Liver (tissue), 9 donors: Measurements from ENCODE around the gene C5. TPM values are rescaled to one million over a fixed set of nuclear protein-coding genes. Genes with fewer than 3 reads are reported as not detected.

Experiments
- DNase-seq: peaks from one replicate; pipeline ENCODE4 v3.0.0-alpha.2; 2017; ENCODE audit warnings: low spot score
- H3K27ac ChIP-seq, 2 donors: one replicate each; pipeline ENCODE4 v1.7.0; 2013; ENCODE audit warnings: inconsistent platforms in 2 of 2, low read length in 2 of 2, control low read depth in 1 of 2, low read depth in 1 of 2, mild to moderate bottlenecking in 1 of 2
- H3K27me3 ChIP-seq, 4 donors: one replicate each; pipeline versions ENCODE4 v1.6.1 to v1.7.0; 2013; ENCODE audit warnings: low read length in 3 of 4, inconsistent platforms in 1 of 4, mild to moderate bottlenecking in 1 of 4, moderate library complexity in 1 of 4; ENCODE audit not compliant: control insufficient read depth in 4 of 4, insufficient read depth in 4 of 4
- H3K36me3 ChIP-seq, 4 donors: one replicate each; pipeline versions ENCODE4 v1.6.1 to v1.7.0; 2013; ENCODE audit warnings: low read length in 3 of 4, mild to moderate bottlenecking in 3 of 4, low read depth in 1 of 4, moderate library complexity in 1 of 4; ENCODE audit not compliant: control insufficient read depth in 4 of 4, insufficient read depth in 3 of 4
- H3K4me1 ChIP-seq, 4 donors: one replicate each; pipeline versions ENCODE4 v1.6.1 to v1.7.0; 2013; ENCODE audit warnings: low read length in 3 of 4, mild to moderate bottlenecking in 3 of 4, moderate library complexity in 1 of 4; ENCODE audit not compliant: control insufficient read depth in 4 of 4, insufficient read depth in 4 of 4
- H3K4me3 ChIP-seq, 3 donors: one replicate each; pipeline versions ENCODE4 v1.6.1 to v1.7.0; 2013; ENCODE audit warnings: low read length in 3 of 3, control low read depth in 1 of 3, low read depth in 1 of 3, mild to moderate bottlenecking in 1 of 3
- H3K9ac ChIP-seq, 2 donors: one replicate each; pipeline ENCODE4 v1.7.0; 2013; ENCODE audit warnings: low read length in 2 of 2, mild to moderate bottlenecking in 2 of 2, moderate library complexity in 2 of 2, control low read depth in 1 of 2, low read depth in 1 of 2
- H3K9me3 ChIP-seq, 4 donors: one replicate each; pipeline versions ENCODE4 v1.6.1 to v1.7.0; 2013; ENCODE audit warnings: low read length in 3 of 4; ENCODE audit not compliant: control insufficient read depth in 4 of 4
- ATF3 ChIP-seq: IDR thresholded peaks from 2 replicates; pipeline ENCODE4 v1.6.1; 2016; ENCODE audit warnings: antibody characterized with exemption
- CTCF ChIP-seq: fragments of 150-350 bp; IDR thresholded peaks from 2 replicates; pipeline ENCODE4 v1.5.1; 2017; ENCODE audit warnings: improper control_type of control experiment, low read depth, low read length; ENCODE audit not compliant: missing input control
- EGR1 ChIP-seq, 2 donors: IDR thresholded peaks; 2 replicates each; pipeline ENCODE4 v1.6.1; 2016 to 2018; ENCODE audit warnings: antibody characterized with exemption in 2 of 2, low read depth in 2 of 2
- FOXA1 ChIP-seq: IDR thresholded peaks from 2 replicates; pipeline ENCODE4 v1.6.1; 2016; ENCODE audit warnings: antibody characterized with exemption
- FOXA2 ChIP-seq: IDR thresholded peaks from 2 replicates; pipeline ENCODE4 v1.6.1; 2016; ENCODE audit warnings: antibody characterized with exemption
- GABPA ChIP-seq, 2 donors: IDR thresholded peaks in 1 of 2; conservative IDR thresholded peaks in 1 of 2; 2 replicates each; pipeline ENCODE4 v1.6.1; 2016; ENCODE audit warnings: antibody characterized with exemption in 2 of 2, mild to moderate bottlenecking in 1 of 2, moderate library complexity in 1 of 2
- HNF4A ChIP-seq, 2 donors: conservative IDR thresholded peaks; 2 replicates each; pipeline ENCODE4 v1.6.1; 2016; ENCODE audit warnings: antibody characterized with exemption in 2 of 2, mild to moderate bottlenecking in 2 of 2
- HNF4G ChIP-seq: IDR thresholded peaks from 2 replicates; pipeline ENCODE4 v1.6.1; 2016; ENCODE audit warnings: antibody characterized with exemption
- JUND ChIP-seq, 2 donors: IDR thresholded peaks; 2 replicates each; pipeline ENCODE4 v1.6.1; 2016; ENCODE audit warnings: antibody characterized with exemption in 2 of 2
- MAX ChIP-seq: IDR thresholded peaks from 2 replicates; pipeline ENCODE4 v1.6.1; 2016; ENCODE audit warnings: antibody characterized with exemption
- NR2F2 ChIP-seq: IDR thresholded peaks from 2 replicates; pipeline ENCODE4 v1.6.1; 2016; ENCODE audit warnings: antibody characterized with exemption
- RAD21 ChIP-seq, 2 donors: IDR thresholded peaks; 2 replicates each; pipeline ENCODE4 v1.6.1; 2016; ENCODE audit warnings: antibody characterized with exemption in 2 of 2, mild to moderate bottlenecking in 2 of 2
- REST ChIP-seq: IDR thresholded peaks from 2 replicates; pipeline ENCODE4 v1.6.1; 2016; ENCODE audit warnings: antibody characterized with exemption, mild to moderate bottlenecking
- RXRA ChIP-seq, 2 donors: IDR thresholded peaks; 2 replicates each; pipeline ENCODE4 v1.6.1; 2017 to 2018; ENCODE audit warnings: antibody characterized with exemption in 2 of 2, mild to moderate bottlenecking in 1 of 2
- SP1 ChIP-seq: IDR thresholded peaks from 2 replicates; pipeline ENCODE4 v1.6.1; 2018; ENCODE audit warnings: antibody characterized with exemption, mild to moderate bottlenecking
- TAF1 ChIP-seq: conservative IDR thresholded peaks from 2 replicates; pipeline ENCODE4 v1.6.1; 2016; ENCODE audit warnings: antibody characterized with exemption, mild to moderate bottlenecking
- YY1 ChIP-seq: IDR thresholded peaks from 2 replicates; pipeline ENCODE4 v1.6.1; 2016; ENCODE audit warnings: antibody characterized with exemption, mild to moderate bottlenecking
- ZBTB33 ChIP-seq: IDR thresholded peaks from 2 replicates; pipeline ENCODE4 v1.6.1; 2016; ENCODE audit warnings: antibody characterized with exemption
- WGBS: extraction: QIAGEN DNeasy Blood & Tissue Kit; methylation state at CpG from one replicate; pipeline ENCODE4 v1.1.7; 2013; 5-methylcytosine and 5-hydroxymethylcytosine counted together
- polyA plus RNA-seq, 2 donors: library from polyadenylated mRNA; stranded (reverse) in 1 of 2; unstranded in 1 of 2; fragments of 200-250 nt in 1 of 2; fragments of >200 nt in 1 of 2; fragmentation: Nextera tagmentation in 1 of 2; extraction: Ambion mirVana in 1 of 2; gene quantifications; one replicate each; pipeline versions ENCODE4 v1.2.1 to v1.2.3, GENCODE V29; 2013 to 2015
- total RNA-seq, 2 donors: library from RNA; depleted of rRNA; stranded (reverse); fragments of >200 nt; gene quantifications; one replicate each; pipeline ENCODE4 v1.2.3, GENCODE V29; 2014
- donor health status: healthy.
- donor health status: healthy.
- donor health status: healthy.
- donor health status: healthy.
- donor health status: healthy.

C5 gene
- total and polyA plus RNA-seq, 4 donors, result 127 to 485 (median 361) TPM

GRCh38 chr9:121085661-121086060 lies 35.6 kb upstream of the C5 start:
- Histone ChIP-seq H3K9me3 (no peaks in the 10 kb centered on the region), H3K27me3 (no peaks in the 10 kb centered on the region), H3K36me3 (peaks cover 0 to 3% (median 1%) of the 10 kb centered on the region in 4 donors), H3K4me1 (no peaks in the 10 kb centered on the region), H3K27ac (no peak overlapping the region), H3K4me3 (no peak overlapping the region), H3K9ac (no peak overlapping the region)
- TF ChIP-seq JUND (IDR thresholded peaks at IDR 0.05) (no peak), GABPA (IDR thresholded peaks at IDR 0.05 in 1 of 2, conservative IDR thresholded peaks at IDR 0.05 in 1 of 2) (no peak), SP1 (no peak), FOXA2 (no peak), CTCF (no peak), ZBTB33 (no peak), HNF4G (no peak), TAF1 (no peak), REST (no peak), HNF4A (conservative IDR thresholded peaks at IDR 0.05) (no peak), FOXA1 (no peak), EGR1 (IDR thresholded peaks at IDR 0.05; ENCODE audit: low read depth in 2 of 2) (no peak), RAD21 (IDR thresholded peaks at IDR 0.05) (no peak), RXRA (IDR thresholded peaks at IDR 0.05) (no peak), YY1 (no peak), NR2F2 (no peak), ATF3 (no peak), MAX (no peak)
- 90% methylated on average over 1 of the region's 1 CpG for WGBS
- DNase-seq, result no peak
